Astrocyte of the spinal cord (primary cell): ENCODE measurements around the gene ZDHHC20.

Experiments used
- DNase-seq: peaks from one replicate; pipeline ENCODE4 v3.0.0; 2011; ENCODE audit warnings: low read depth, low spot score
- H3K4me3 ChIP-seq: 2 replicates; pipeline ENCODE4 v1.5.1; 2011; ENCODE audit warnings: low read depth, mild to moderate bottlenecking, low read length, moderate library complexity
- CTCF ChIP-seq: IDR thresholded peaks from 2 replicates; pipeline ENCODE4 v1.5.1; 2012; ENCODE audit warnings: low read depth, mild to moderate bottlenecking, low read length, inconsistent platforms
- in situ Hi-C: cut with HindIII; loops from 2 replicates; pipeline ENCODE4 v1.10.0; 2017; ENCODE audit warnings: low sequenced_read_pairs

ZDHHC20 gene

GRCh38 chr13:21445759-21446158 is 13.3 kb downstream of the ZDHHC20 start:
- in situ Hi-C loops, result no loop called here

GRCh38 chr13:21443171-21443570 is 15.9 kb downstream of the ZDHHC20 start:
- in situ Hi-C loops, result no loop called here
- H3K4me3 ChIP-seq, result no peak overlapping the region
- TF ChIP-seq CTCF, result no peak
- no peak for DNase-seq

More at GRCh38 chr13:21445759-21446158, 13.3 kb downstream of the ZDHHC20 start:
- no peak overlapping the region for H3K4me3 ChIP-seq
- no peak for DNase-seq
- TF ChIP-seq CTCF, result no peak

GRCh38 chr13:21436582-21436981 is 22.5 kb downstream of the ZDHHC20 start:
- in situ Hi-C loops, result no loop called here
- H3K4me3 ChIP-seq, result no peak overlapping the region
- TF ChIP-seq CTCF, result no peak
- DNase-seq, result no peak

- in situ Hi-C loops, result no loop called here
- TF ChIP-seq CTCF, result no peak
- peak; percentile 78 for DNase-seq
- no peak overlapping the region for H3K4me3 ChIP-seq
Measured at GRCh38 chr13:21435687-21436151, 23.4 kb downstream of the ZDHHC20 start.

- DNase-seq, result no peak
- in situ Hi-C loops, result no loop called here
- no peak overlapping the region for H3K4me3 ChIP-seq
- no peak for TF ChIP-seq CTCF
Measured at GRCh38 chr13:21435231-21435630, 23.9 kb downstream of the ZDHHC20 start.

- DNase-seq, result no peak
- no peak overlapping the region for H3K4me3 ChIP-seq
- TF ChIP-seq CTCF, result no peak
- in situ Hi-C loops, result no loop called here
Measured at GRCh38 chr13:21434588-21434987, 24.5 kb downstream of the ZDHHC20 start.

GRCh38 chr13:21429211-21429610 is 29.9 kb downstream of the ZDHHC20 start:
- TF ChIP-seq CTCF, result no peak
- no peak for DNase-seq
- in situ Hi-C loops, result no loop called here
- no peak overlapping the region for H3K4me3 ChIP-seq
